Neural progenitor cell (in vitro differentiated cells): ENCODE results near the gene SLC19A1.

Experiments
- CTCF ChIP-seq: fragments of 200-600 bp; sonication (generic); IDR thresholded peaks from 2 replicates; pipeline ENCODE4 v1.5.1; 2017; ENCODE audit warnings: antibody characterized with exemption, mild to moderate bottlenecking
- EZH2 ChIP-seq: fragments of 200-600 bp; sonication (generic); IDR thresholded peaks from 2 replicates; pipeline ENCODE4 v1.6.1; 2017; ENCODE audit warnings: antibody characterized with exemption, mild to moderate bottlenecking, moderate library complexity

GRCh38 chr21:45486443-45487160 lies 55.6 kb downstream of the SLC19A1 start:
- TF ChIP-seq EZH2 (no peak), CTCF (no peak)
